NT2/D1 (cell line): ENCODE measurements around the gene DRG1.

Source experiments
- YY1 ChIP-seq: IDR thresholded peaks from 2 replicates; pipeline ENCODE4 v1.6.1; 2011; ENCODE audit not compliant: insufficient read length, insufficient read depth
- ZNF274 ChIP-seq: IDR thresholded peaks from 2 replicates; pipeline ENCODE4 v1.6.1; 2011; ENCODE audit warnings: mild to moderate bottlenecking, low read depth, low read length

- TF ChIP-seq ZNF274 = no peak
- TF ChIP-seq YY1 = no peak
Observed at GRCh38 chr22:31451709-31452571, 52.5 kb downstream of the DRG1 start.
